Measurements from ENCODE around the gene DDX25.

Gene DDX25

GRCh38 chr11:125977333-125977732 is 73.0 kb downstream of the DDX25 start:
- DNase-seq (ENCODE audit: low read depth in 2 of 2) = no peak

- no peak for DNase-seq (ENCODE audit: low read depth in 2 of 2)
Observed at GRCh38 chr11:125978181-125978716, 73.9 kb downstream of the DDX25 start.
